ENCODE data around the gene PMAIP1. TPM values are rescaled to one million over a fixed set of nuclear protein-coding genes. Genes with fewer than 3 reads are reported as not detected.

The PMAIP1 gene
- total RNA-seq, 3 donors from 2014 or later: 1.1 to 7.5 (median 5.3) TPM

DNA sequence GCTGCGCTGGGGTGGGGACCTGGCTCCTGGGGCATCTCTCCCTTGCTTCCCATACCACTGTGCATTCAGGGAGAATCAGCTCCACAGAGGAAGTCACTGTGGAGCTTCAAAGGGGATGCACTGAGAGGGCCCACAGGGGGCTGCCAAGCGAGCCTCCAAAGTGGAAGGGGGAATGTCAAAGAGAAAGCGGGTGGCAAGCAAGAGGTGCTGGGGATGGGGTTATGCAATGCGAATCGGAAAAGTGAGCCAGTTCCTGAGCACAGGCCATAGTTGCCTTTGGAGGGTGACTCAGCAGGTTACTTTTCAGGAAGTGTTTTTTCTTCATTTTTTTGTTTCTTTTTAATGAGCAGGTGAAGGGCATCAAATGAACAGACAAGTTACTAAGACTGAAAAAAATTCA, 17.6 kb downstream of the PMAIP1 start:
- Histone ChIP-seq H3K4me1 (no peaks in the 10 kb centered on the region), H3K27me3 (no peaks in the 10 kb centered on the region), H3K9me3 (no peaks in the 10 kb centered on the region), H3K4me3 (no peak overlapping the region), H3K27ac (no peak overlapping the region), H3K36me3 (no peaks in the 10 kb centered on the region)
- DNase-seq (ENCODE audit: low spot score in 2 of 2): no peak
- TF ChIP-seq POLR2A (IDR thresholded peaks at IDR 0.05) (no peak), CTCF (IDR thresholded peaks at IDR 0.05) (no peak), POLR2AphosphoS5 (IDR thresholded peaks at IDR 0.05) (no peak)
- intact Hi-C loops (cut with DNase I; ENCODE audit: low total_unique reads): no loop called here

GRCh38 chr18:59918320-59918755, 18.5 kb downstream of the PMAIP1 start:
- H3K27ac ChIP-seq: no peak overlapping the region
- DNase-seq (ENCODE audit: low spot score in 2 of 2): no peak
- TF ChIP-seq POLR2A (IDR thresholded peaks at IDR 0.05) (no peak), CTCF (IDR thresholded peaks at IDR 0.05) (no peak)
- no peaks in the 10 kb centered on the region for H3K9me3 ChIP-seq
- H3K4me3 ChIP-seq: no peak overlapping the region
- no peaks in the 10 kb centered on the region for H3K4me1 ChIP-seq
- no peaks in the 10 kb centered on the region for H3K36me3 ChIP-seq
- intact Hi-C loops (cut with DNase I; ENCODE audit: low total_unique reads): no loop called here
- H3K27me3 ChIP-seq: no peaks in the 10 kb centered on the region

DNA sequence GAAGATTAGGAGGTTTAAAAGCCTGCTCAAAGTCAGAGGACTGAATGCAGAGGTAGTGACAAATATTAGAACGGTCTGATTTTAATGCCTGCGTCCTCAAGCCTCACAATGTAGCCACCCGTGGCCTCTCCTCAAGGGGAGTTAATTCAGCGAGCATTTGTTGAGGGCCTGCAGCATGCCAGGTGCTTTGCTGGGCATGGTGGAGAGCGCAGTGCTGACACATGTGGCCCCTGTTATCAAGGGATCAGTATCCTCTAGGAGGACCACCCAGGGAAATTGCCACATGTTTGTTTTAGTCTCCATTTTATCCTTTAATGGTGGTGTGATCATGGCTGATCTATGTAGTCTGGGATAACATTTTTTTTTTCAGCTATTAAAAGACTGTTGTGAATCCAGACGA, 19.2 kb downstream of the PMAIP1 start:
- Histone ChIP-seq H3K27ac (no peak overlapping the region), H3K4me3 (no peak overlapping the region), H3K27me3 (no peaks in the 10 kb centered on the region), H3K9me3 (no peaks in the 10 kb centered on the region), H3K4me1 (no peaks in the 10 kb centered on the region), H3K36me3 (no peaks in the 10 kb centered on the region)
- intact Hi-C loops (cut with DNase I; ENCODE audit: low total_unique reads): no loop called here
- no peak for DNase-seq (ENCODE audit: low spot score in 2 of 2)
- TF ChIP-seq CTCF (IDR thresholded peaks at IDR 0.05) (no peak), POLR2AphosphoS5 (IDR thresholded peaks at IDR 0.05) (no peak), POLR2A (IDR thresholded peaks at IDR 0.05) (no peak)

- Histone ChIP-seq H3K27ac (no peak overlapping the region), H3K27me3 (no peaks in the 10 kb centered on the region), H3K36me3 (no peaks in the 10 kb centered on the region), H3K4me3 (no peak overlapping the region), H3K9me3 (no peaks in the 10 kb centered on the region), H3K4me1 (no peaks in the 10 kb centered on the region)
- no peak for TF ChIP-seq POLR2AphosphoS5 (IDR thresholded peaks at IDR 0.05)
- TF ChIP-seq POLR2A (IDR thresholded peaks at IDR 0.05): no peak
- TF ChIP-seq CTCF (IDR thresholded peaks at IDR 0.05): no peak
- DNase-seq (ENCODE audit: low spot score in 2 of 2): no peak
- intact Hi-C loops (cut with DNase I; ENCODE audit: low total_unique reads): no loop called here
These were observed 21.6 kb downstream of the PMAIP1 start for GRCh38 chr18:59921384-59921891.

DNA sequence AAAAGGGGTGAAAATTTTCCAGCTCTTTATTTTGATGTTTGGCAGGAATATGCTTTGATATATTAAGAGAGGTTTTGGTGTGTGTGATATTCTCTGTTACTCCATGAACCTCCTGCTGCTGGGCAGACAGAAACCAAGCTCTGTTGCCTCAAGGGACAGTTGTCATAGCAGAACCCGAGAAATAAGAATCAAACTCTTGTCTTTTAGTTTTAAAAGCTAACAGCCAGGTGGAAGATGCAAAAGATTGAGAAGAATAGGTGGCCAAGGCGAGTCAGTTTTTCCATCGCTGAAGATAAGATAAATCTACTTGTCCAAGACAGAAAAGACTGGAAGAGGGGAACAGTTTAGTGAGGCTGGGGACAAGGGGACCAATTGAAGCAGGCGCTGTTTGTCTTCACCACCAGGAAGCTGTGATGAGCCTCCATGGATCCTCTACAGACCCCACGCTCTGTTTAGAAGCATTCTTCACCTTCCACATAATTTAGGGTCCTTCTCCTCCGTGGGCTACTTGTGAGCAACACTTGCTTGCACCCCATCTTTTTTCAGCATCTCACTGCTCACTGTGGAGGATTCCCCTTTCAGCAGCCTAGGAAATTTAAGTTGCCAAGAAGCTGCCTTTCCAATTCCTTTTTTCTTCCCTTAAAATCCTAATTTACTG, 23.9 kb downstream of the PMAIP1 start:
- Histone ChIP-seq H3K9me3 (no peaks in the 10 kb centered on the region), H3K36me3 (no peaks in the 10 kb centered on the region), H3K4me1 (no peaks in the 10 kb centered on the region), H3K27ac (no peak overlapping the region), H3K4me3 (no peak overlapping the region), H3K27me3 (no peaks in the 10 kb centered on the region)
- intact Hi-C loops (cut with DNase I; ENCODE audit: low total_unique reads): no loop called here
- no peak for TF ChIP-seq POLR2A (IDR thresholded peaks at IDR 0.05)
- no peak for TF ChIP-seq POLR2AphosphoS5 (IDR thresholded peaks at IDR 0.05)
- no peak for TF ChIP-seq CTCF (IDR thresholded peaks at IDR 0.05)
- DNase-seq (ENCODE audit: low spot score in 2 of 2): no peak
